ENCODE measurements around the gene ADAMTS2. TPM values are rescaled to one million over a fixed set of nuclear protein-coding genes. Genes with fewer than 3 reads are reported as not detected.
"Not testable (repeated sequence)": the region's sequence is repeated elsewhere in the genome, so short reads cannot be mapped to it uniquely, and the experiment has no call there.

ADAMTS2 gene
- total RNA-seq, 2 donors from 2014 or later, result not detected

- ATAC-seq (no peak), DNase-seq (ENCODE audit: low spot score in 2 of 2) (no peak)
- Mint-ChIP-seq H3K27ac (no peak overlapping the region), H3K36me3 (no peaks in the 10 kb centered on the region), H3K9me3 (no peaks in the 10 kb centered on the region)
These were observed 8.1 kb downstream of the ADAMTS2 start for GRCh38 chr5:179336871-179337795.

DNA sequence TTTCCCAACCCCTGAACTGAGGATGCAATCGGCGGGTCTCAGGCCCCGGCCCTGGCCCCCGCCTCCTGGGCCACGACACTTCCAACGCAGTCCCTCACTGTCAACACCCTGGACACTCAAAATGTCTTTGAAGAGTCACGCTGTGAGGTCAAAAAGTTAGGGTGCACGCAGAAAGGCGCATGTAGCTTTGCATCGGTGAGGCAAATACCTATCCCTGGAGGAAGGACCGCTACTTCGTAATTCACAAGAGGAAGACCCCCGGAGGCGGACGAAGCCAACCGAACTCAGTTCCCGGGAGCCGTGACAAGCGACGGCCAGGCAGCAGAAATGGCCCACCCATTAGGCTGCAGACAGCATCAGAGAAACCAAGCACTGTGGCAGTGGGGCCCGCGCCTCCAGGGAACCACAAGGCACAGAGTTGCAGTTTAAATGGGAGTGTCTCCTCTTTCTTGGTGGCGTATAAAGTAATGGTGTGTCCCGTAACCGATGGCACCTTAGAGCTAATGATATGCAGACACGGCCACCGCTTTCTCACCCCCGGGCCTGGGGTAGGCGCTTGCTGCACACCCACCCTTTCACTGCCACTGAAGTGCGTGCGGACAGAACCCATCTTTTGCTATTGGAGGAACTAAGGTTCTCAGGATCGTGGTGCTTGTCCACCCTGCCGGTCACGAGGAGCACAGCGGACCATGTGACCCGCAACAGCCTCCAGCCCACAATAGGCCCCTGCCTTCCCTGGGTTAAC is 9.0 kb downstream of the ADAMTS2 start:
- Mint-ChIP-seq H3K27ac (no peak overlapping the region), H3K9me3 (no peaks in the 10 kb centered on the region), H3K36me3 (no peaks in the 10 kb centered on the region)
- DNase-seq (ENCODE audit: low spot score in 2 of 2) (no peak), ATAC-seq (no peak)

- ATAC-seq (no peak), DNase-seq (ENCODE audit: low spot score in 2 of 2) (no peak)
- no peaks in the 10 kb centered on the region for H3K36me3 Mint-ChIP-seq
- H3K27ac Mint-ChIP-seq, result no peak overlapping the region
- no peaks in the 10 kb centered on the region for H3K9me3 Mint-ChIP-seq
These were observed 11.2 kb downstream of the ADAMTS2 start for GRCh38 chr5:179333796-179334761.

DNA sequence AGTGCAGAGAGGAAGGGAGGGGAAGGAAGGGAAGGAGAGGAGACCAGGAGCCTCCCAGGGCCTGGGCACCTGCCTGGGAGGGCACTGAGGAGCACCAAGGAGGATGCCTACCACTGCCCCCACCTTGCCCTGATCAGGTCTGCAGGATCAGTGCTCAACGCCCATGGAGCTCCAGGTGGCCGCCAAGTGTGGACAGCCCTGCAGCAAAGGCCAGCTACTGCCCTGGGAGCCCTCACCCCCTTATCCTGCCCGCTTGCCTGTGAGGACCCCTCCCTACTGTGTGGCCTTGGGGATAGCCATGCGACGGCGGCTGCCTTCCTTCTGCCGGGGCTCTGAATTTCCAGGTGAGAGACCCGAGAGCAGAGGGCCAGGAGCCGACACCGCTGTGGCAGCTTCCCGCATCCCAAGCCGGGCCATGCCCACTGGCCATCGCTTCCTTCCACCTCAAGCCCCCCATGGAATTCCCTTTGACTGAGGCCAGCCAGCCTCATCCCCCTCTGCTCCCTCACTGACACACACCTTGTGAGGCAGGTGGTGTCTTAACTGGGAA is 12.4 kb downstream of the ADAMTS2 start:
- no peak for ATAC-seq

GRCh38 chr5:179331591-179332375 is 13.5 kb downstream of the ADAMTS2 start:
- Mint-ChIP-seq H3K36me3 (no peaks in the 10 kb centered on the region), H3K9me3 (no peaks in the 10 kb centered on the region), H3K27ac (no peak overlapping the region)
- no peak for DNase-seq (ENCODE audit: low spot score in 2 of 2)
- no peak for ATAC-seq

More for the DNA sequence above, 12.4 kb downstream of the ADAMTS2 start:
- DNase-seq (ENCODE audit: low spot score in 2 of 2), result no peak
- Mint-ChIP-seq H3K9me3 (no peaks in the 10 kb centered on the region), H3K36me3 (no peaks in the 10 kb centered on the region), H3K27ac (no peak overlapping the region)

DNA sequence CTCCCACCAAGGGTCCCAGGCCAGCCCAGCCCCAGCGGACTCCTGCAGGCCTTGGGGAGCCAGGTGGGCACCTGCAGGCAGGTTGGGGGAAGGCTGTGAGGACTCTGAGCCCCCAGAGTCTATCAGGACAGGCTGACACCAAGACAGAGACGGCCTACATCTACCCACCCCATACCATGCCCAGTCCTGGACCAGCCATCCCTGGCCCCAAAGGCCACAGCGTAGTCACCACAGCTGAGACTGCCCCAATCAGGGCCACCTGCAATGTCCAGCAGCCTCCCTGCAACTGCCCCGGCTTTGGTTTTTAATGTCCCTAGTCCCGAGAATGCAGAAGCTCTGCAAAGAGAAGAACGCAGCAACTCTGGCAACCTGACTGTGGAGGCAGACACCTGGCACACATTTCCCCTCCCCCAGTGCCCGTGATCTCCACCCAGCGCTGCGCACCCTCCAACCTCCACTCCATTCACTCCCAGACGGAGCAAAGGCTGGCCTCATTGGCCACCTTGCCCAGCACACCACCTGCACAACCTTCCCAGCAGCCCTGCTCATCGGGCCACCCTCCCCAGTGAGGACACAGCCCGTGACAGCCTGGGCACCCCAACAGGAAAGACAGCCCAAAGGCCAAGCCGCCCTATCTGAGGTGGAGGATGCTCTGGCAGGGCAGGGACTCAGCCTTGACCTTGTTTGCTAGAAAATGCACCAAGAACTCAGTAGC is 14.9 kb downstream of the ADAMTS2 start:
- no peaks in the 10 kb centered on the region for H3K36me3 Mint-ChIP-seq
- ATAC-seq, result no peak

GRCh38 chr5:179328291-179328690 is 17.0 kb downstream of the ADAMTS2 start:
- Mint-ChIP-seq H3K36me3 (no peaks in the 10 kb centered on the region), H3K9me3 (no peaks in the 10 kb centered on the region), H3K27ac (no peak overlapping the region)
- no peak for DNase-seq (ENCODE audit: low spot score in 2 of 2)
- no peak for ATAC-seq

More for the DNA sequence above, 14.9 kb downstream of the ADAMTS2 start:
- Mint-ChIP-seq H3K9me3 (no peaks in the 10 kb centered on the region), H3K27ac (no peak overlapping the region)
- DNase-seq (ENCODE audit: low spot score in 2 of 2), result no peak

DNA sequence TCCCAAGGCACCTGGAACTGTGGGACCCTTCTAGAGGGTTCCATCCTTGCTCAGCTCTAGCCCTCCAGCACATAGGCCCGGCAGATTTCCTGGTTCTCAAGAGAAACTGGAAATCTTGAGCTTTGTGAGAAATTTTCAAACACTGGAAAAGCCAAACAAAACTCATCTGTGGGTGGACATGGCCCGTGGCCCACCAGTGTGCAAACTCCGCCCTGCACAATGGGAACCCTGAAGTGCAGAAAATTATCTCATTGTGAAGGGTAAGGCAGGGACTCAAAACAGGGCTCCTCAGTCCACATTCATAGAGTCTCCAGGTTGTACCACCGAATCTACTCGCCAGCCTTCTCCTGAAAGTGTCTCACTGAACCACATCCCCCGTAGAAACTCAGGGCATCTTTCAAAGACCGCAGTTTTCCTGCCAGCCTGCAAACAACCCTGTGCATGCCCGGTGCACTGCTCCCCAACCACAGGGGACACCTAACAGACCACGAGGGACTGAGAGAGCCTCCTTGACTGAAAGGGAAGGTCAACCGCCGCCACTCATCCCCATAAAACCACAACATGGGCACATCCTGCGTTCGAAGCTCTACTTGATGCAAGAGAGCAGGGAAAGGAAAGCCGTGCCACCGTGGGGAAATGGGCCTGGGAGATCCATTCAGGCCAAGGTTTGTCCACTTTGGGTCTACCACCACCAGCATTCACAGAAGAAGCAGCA is 18.1 kb downstream of the ADAMTS2 start:
- no peak for DNase-seq (ENCODE audit: low spot score in 2 of 2)
- no peaks in the 10 kb centered on the region for H3K36me3 Mint-ChIP-seq
- H3K27ac Mint-ChIP-seq, result no peak overlapping the region
- no peaks in the 10 kb centered on the region for H3K9me3 Mint-ChIP-seq
- no peak for ATAC-seq

DNA sequence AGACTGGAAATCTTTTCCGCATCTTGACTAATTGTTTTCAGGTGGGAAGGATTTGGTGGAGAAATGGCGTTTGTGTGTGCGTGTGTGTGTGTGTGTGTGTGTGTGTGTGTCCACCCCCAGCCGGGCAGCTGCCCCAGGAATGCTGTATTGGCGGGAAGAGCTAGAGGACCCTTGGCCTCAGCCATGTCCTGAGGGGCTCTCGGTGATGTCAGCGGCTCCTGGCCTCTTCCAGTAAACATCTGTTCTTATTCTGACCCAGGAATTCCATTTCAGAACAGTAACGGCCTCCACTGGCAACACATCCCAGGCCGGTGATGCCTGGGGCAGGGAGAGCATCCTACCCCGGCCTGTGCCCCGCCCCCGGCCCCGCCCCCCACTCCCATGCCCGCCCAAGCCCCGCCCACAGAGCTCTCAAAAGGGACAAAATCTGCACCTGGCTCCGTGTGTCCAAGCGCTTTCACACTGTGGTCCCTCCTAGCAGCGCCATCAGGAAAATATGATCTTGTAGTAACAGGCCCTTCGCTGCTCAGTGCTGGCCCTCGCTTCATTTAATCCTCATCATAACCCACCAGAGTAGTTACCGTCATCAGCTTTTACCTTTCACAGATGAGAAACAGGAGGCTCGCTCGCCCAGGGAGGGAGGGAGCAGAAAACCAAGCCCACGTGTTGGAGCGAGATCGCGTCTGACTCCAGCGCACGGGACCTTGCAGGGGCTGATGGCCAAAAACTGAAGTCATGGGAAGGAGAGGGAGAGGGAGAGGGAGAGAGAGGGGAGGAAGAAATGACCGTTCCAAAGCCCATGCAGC is 18.9 kb downstream of the ADAMTS2 start:
- ATAC-seq (no peak), DNase-seq (ENCODE audit: low spot score in 2 of 2) (no peak)
- no peak overlapping the region for H3K27ac Mint-ChIP-seq
- no peaks in the 10 kb centered on the region for H3K36me3 Mint-ChIP-seq
- no peaks in the 10 kb centered on the region for H3K9me3 Mint-ChIP-seq

DNA sequence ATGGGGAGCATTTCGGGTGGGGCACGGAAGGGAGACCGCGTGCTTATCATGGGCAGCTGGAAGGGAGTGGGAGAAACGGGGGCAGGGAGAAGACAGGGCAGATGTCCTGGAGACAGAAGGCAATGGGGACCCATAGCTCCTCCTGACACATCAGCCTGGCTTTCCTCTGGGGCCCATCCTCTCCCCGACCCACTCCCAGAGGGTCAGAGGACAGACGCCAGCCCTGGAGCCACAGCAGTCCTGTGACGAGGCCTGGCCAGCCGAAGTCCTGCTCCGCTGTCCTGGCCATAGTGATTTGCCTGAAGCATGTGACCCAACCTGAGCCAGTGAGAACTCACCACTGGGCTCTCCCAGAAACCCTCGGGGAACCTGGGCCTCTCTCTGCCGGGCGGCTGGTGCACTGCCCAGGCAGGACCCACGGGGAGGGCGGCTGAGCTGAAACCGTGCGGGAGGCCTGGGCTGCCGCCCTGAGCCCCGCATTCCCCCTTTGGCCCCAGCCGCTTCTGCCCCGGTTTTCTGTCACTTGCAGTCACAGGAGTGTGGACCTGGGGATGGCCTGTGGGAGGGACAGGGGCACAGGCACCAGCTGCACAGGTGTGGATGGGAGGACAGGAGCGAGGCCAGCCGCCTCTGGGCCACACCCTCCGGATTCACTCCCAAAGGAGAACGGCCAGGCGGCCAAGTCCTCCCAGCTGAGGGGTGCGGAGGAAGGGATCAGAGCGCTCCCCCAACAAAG is 19.8 kb downstream of the ADAMTS2 start:
- ATAC-seq (no peak), DNase-seq (ENCODE audit: low spot score in 2 of 2) (no peak)
- Mint-ChIP-seq H3K9me3 (no peaks in the 10 kb centered on the region), H3K27ac (no peak overlapping the region), H3K36me3 (no peaks in the 10 kb centered on the region)

DNA sequence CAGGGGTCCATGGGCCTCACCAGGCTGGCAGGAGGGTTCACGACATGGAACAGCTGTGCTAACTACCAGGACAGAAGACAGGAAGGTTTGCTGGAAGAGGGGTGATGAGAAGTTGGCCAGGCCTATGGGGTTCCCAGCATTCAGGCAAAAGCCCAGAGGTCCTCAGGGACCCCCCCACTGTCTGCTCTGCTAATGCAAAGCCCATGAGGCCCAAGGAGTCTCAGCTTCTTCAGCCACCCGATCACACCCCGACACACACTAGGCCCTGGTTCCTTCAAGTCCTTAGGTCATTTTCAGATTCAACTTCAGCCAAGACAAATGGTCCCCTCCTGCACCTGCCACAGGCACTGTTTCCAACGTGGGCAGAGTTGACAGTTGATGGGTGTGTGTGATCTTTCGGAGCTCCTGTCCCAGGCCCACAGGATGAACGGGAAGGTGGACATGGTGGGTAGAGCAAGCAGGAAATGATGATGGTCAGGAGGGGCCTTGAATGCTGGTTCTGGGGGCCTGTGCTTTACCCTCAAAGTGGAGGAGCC is 20.4 kb downstream of the ADAMTS2 start:
- ATAC-seq (no peak), DNase-seq (ENCODE audit: low spot score in 2 of 2) (no peak)
- Mint-ChIP-seq H3K9me3 (no peaks in the 10 kb centered on the region), H3K36me3 (no peaks in the 10 kb centered on the region), H3K27ac (no peak overlapping the region)

- DNase-seq (ENCODE audit: low spot score in 2 of 2); ATAC-seq; H3K27ac Mint-ChIP-seq; H3K36me3 Mint-ChIP-seq; H3K9me3 Mint-ChIP-seq: not testable (repeated sequence)
These were observed 20.9 kb downstream of the ADAMTS2 start for GRCh38 chr5:179324316-179324715.

Data from activated naive CD4-positive, alpha-beta T cell treated with anti-CD3 and anti-CD28 coated beads, Interleukin-2, amount 50 U/mL, for 72 hours (primary cell).